GM23248 (cell line): ENCODE results near the gene EPGN. TPM values are rescaled to one million over a fixed set of nuclear protein-coding genes. Genes with fewer than 3 reads are reported as not detected.

Source experiments
- DNase-seq: peaks from one replicate; pipeline ENCODE4 v3.0.0-alpha.2; 2015
- H2AFZ ChIP-seq: fragments of 200-600 bp; sonication (generic); 2 replicates; pipeline ENCODE4 v1.6.1; 2016; ENCODE audit warnings: antibody characterized with exemption
- H3F3A ChIP-seq: fragments of 200-600 bp; sonication (generic); 2 replicates; pipeline ENCODE4 v1.6.1; 2016; ENCODE audit warnings: mild to moderate bottlenecking, antibody characterized with exemption, mixed run types; ENCODE audit not compliant: insufficient read depth
- H3K27ac ChIP-seq: fragments of 200-600 bp; sonication (generic); 2 replicates; pipeline ENCODE4 v1.5.1; 2016; ENCODE audit warnings: mild to moderate bottlenecking
- H3K27me3 ChIP-seq: fragments of 200-600 bp; sonication (generic); replicated peaks from 2 replicates; pipeline ENCODE4 v1.6.1; 2016; ENCODE audit warnings: mild to moderate bottlenecking; ENCODE audit not compliant: insufficient read depth
- H3K36me3 ChIP-seq: fragments of 200-600 bp; sonication (generic); 2 replicates; pipeline ENCODE4 v1.6.1; 2016; ENCODE audit warnings: low read depth, mild to moderate bottlenecking
- H3K4me1 ChIP-seq: fragments of 200-600 bp; sonication (generic); 2 replicates; pipeline ENCODE4 v1.6.1; 2016; ENCODE audit warnings: mild to moderate bottlenecking; ENCODE audit not compliant: insufficient read depth
- H3K4me2 ChIP-seq: fragments of 200-600 bp; sonication (generic); one replicate; pipeline ENCODE4 v1.6.1; 2016; ENCODE audit warnings: mild to moderate bottlenecking; ENCODE audit not compliant: unreplicated experiment
- H3K4me3 ChIP-seq: fragments of 200-600 bp; sonication (generic); 2 replicates; pipeline ENCODE4 v1.5.1; 2016; ENCODE audit warnings: mild to moderate bottlenecking
- H3K79me2 ChIP-seq: fragments of 200-600 bp; sonication (generic); 2 replicates; pipeline ENCODE4 v1.6.1; 2016; ENCODE audit warnings: mild to moderate bottlenecking; ENCODE audit not compliant: insufficient read depth
- H3K9ac ChIP-seq: fragments of 200-600 bp; sonication (generic); 2 replicates; pipeline ENCODE4 v1.6.1; 2016; ENCODE audit warnings: mild to moderate bottlenecking
- H3K9me2 ChIP-seq: fragments of 200-600 bp; sonication (generic); 2 replicates; pipeline ENCODE4 v1.6.1; 2016; ENCODE audit warnings: mixed run types, mild to moderate bottlenecking, moderate library complexity; ENCODE audit not compliant: insufficient read depth
- H3K9me3 ChIP-seq: fragments of 200-600 bp; sonication (generic); one replicate; pipeline ENCODE4 v1.6.1; 2017; ENCODE audit warnings: low read depth
- H4K20me1 ChIP-seq: fragments of 200-600 bp; sonication (generic); 2 replicates; pipeline ENCODE4 v1.6.0; 2016; ENCODE audit not compliant: insufficient read depth
- EZH2 ChIP-seq: fragments of 200-600 bp; sonication (generic); IDR thresholded peaks from 2 replicates; pipeline ENCODE4 v1.6.1; 2018; ENCODE audit warnings: antibody characterized with exemption, mild to moderate bottlenecking; ENCODE audit not compliant: insufficient read depth, poor library complexity, severe bottlenecking
- EZH2phosphoT487 ChIP-seq: fragments of 200-600 bp; sonication (generic); IDR thresholded peaks from 2 replicates; pipeline ENCODE4 v1.6.1; 2018; ENCODE audit warnings: antibody characterized with exemption, moderate library complexity, mild to moderate bottlenecking, low read depth; ENCODE audit not compliant: insufficient read depth
- WGBS, 2 experiments: methylation state at CpG; one replicate each; pipeline ENCODE4 v1.1.6; 2015 to 2017; ENCODE audit warnings: low lambda C conversion rate in 2 of 2, low coverage in 1 of 2; ENCODE audit errors: missing lambda C conversion rate in 2 of 2; 5-methylcytosine and 5-hydroxymethylcytosine counted together
- in situ Hi-C: fragments of 300-500 bp; cut with MboI; formaldehyde crosslinking; loops from 2 replicates; pipeline ENCODE4 v1.15.0; 2020
- polyA plus RNA-seq: library from polyadenylated mRNA; unstranded; fragments of >200 nt; fragmentation: Nextera tagmentation; extraction: Ambion mirVana; gene quantifications from 2 replicates; pipeline ENCODE4 v1.2.1, GENCODE V29; 2016
- total RNA-seq: library from RNA; depleted of rRNA; stranded (reverse); fragments of >200 nt; shearing (Covaris generic); gene quantifications from 2 replicates; pipeline ENCODE4 v1.2.3, GENCODE V29; 2014; rRNA removed

Gene EPGN, protein sequence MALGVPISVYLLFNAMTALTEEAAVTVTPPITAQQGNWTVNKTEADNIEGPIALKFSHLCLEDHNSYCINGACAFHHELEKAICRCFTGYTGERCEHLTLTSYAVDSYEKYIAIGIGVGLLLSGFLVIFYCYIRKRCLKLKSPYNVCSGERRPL
- total RNA-seq, result 0.86 TPM in 1 of 2 replicates, not detected in the other
- polyA plus RNA-seq, result 0.46 TPM in 1 of 2 replicates, not detected in the other

GRCh38 chr4:74308215-74308614, at the start of gene EPGN:
Gene EPGN, plus strand, starts transcription at chr4:74308470. Its CDS starts 64 bp downstream, at chr4:74308534.
- Histone ChIP-seq H3K36me3 (no peaks in the 10 kb centered on the region), H3K9me2 (no peaks in the 10 kb centered on the region), H3K27ac (no peak within 1 kb of the TSS), H3K79me2 (no peaks in the 10 kb centered on the region), H3F3A (no peaks in the 10 kb centered on the region), H3K9ac (no peak within 1 kb of the TSS), H3K9me3 (no peaks in the 10 kb centered on the region), H4K20me1 (no peaks in the 10 kb centered on the region), H2AFZ (peak within 1 kb of the TSS; percentile 29; the same call in 1 of the 2 replicates), H3K27me3 (no peaks in the 10 kb centered on the region), H3K4me1 (peaks cover 7% of the 10 kb centered on the region), H3K4me3 (no peak within 1 kb of the TSS), H3K4me2 (no peak within 1 kb of the TSS)
- DNase-seq, result peak; percentile 20
- in situ Hi-C loops, result no loop called here
- no peak for TF ChIP-seq EZH2phosphoT487
- TF ChIP-seq EZH2, result no peak
- WGBS, 2 experiments, result 44 to 47% methylated on average over 5 of the region's 5 CpGs

DNA sequence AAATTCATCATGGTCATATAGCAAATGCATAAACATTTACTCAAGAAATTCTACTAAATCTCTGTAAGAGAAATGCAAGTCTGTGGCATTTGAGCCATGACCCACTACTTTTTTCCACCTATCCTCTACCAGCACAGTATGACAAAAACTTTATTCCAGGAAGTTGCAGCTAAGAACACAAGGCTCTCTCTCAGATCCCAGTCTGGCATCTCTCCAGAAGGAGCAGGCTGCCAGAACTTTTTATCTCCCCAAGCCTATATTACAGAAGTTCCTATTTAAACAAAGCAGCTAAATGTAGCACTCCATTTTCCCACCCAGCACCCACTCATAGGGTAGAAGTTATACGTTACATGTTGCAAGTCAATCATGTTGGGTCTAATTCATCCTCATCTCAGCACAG, 49.3 kb upstream of the EPGN start:
- Histone ChIP-seq H3K9me2 (no peaks in the 10 kb centered on the region), H3K36me3 (no peaks in the 10 kb centered on the region), H4K20me1 (no peaks in the 10 kb centered on the region), H2AFZ (no peak overlapping the region), H3K27me3 (no peaks in the 10 kb centered on the region), H3K4me1 (no peaks in the 10 kb centered on the region), H3K9me3 (no peaks in the 10 kb centered on the region), H3F3A (no peaks in the 10 kb centered on the region), H3K79me2 (no peaks in the 10 kb centered on the region), H3K27ac (no peak overlapping the region), H3K4me2 (no peak overlapping the region), H3K9ac (no peak overlapping the region), H3K4me3 (no peak overlapping the region)
- no peak for DNase-seq
- TF ChIP-seq EZH2phosphoT487 (no peak), EZH2 (no peak)
- in situ Hi-C loops, result no loop called here
- WGBS, 2 experiments, result 94 to 96% methylated on average over 1 of the region's 1 CpG

GRCh38 chr4:74260036-74260435, 48.2 kb upstream of the EPGN start:
- Histone ChIP-seq H2AFZ (no peak overlapping the region), H3K79me2 (no peaks in the 10 kb centered on the region), H3F3A (no peaks in the 10 kb centered on the region), H4K20me1 (no peaks in the 10 kb centered on the region), H3K27me3 (no peaks in the 10 kb centered on the region), H3K9me3 (no peaks in the 10 kb centered on the region), H3K27ac (no peak overlapping the region), H3K4me3 (no peak overlapping the region), H3K9ac (no peak overlapping the region), H3K4me2 (no peak overlapping the region), H3K36me3 (no peaks in the 10 kb centered on the region), H3K4me1 (no peaks in the 10 kb centered on the region), H3K9me2 (no peaks in the 10 kb centered on the region)
- no peak for DNase-seq
- TF ChIP-seq EZH2, result no peak
- TF ChIP-seq EZH2phosphoT487, result no peak
- in situ Hi-C loops, result no loop called here
- WGBS, 2 experiments, result 80 to 89% methylated on average over 1 of the region's 1 CpG

GRCh38 chr4:74262522-74262921, 45.7 kb upstream of the EPGN start:
- no peaks in the 10 kb centered on the region for H4K20me1 ChIP-seq
- H3K4me3 ChIP-seq, result no peak overlapping the region
- H3K4me1 ChIP-seq, result no peaks in the 10 kb centered on the region
- no peak overlapping the region for H3K9ac ChIP-seq
- H3K27ac ChIP-seq, result no peak overlapping the region
- no peaks in the 10 kb centered on the region for H3K36me3 ChIP-seq
- in situ Hi-C loops, result no loop called here
- H3F3A ChIP-seq, result peaks cover under 1% of the 10 kb centered on the region; the same call in 1 of the 2 replicates
- H3K27me3 ChIP-seq, result no peaks in the 10 kb centered on the region
- no peak overlapping the region for H2AFZ ChIP-seq
- H3K4me2 ChIP-seq, result no peak overlapping the region
- no peaks in the 10 kb centered on the region for H3K9me2 ChIP-seq
- H3K9me3 ChIP-seq, result no peaks in the 10 kb centered on the region
- peak; percentile 13 for DNase-seq
- H3K79me2 ChIP-seq, result no peaks in the 10 kb centered on the region
- TF ChIP-seq EZH2phosphoT487 (no peak), EZH2 (no peak)

DNA sequence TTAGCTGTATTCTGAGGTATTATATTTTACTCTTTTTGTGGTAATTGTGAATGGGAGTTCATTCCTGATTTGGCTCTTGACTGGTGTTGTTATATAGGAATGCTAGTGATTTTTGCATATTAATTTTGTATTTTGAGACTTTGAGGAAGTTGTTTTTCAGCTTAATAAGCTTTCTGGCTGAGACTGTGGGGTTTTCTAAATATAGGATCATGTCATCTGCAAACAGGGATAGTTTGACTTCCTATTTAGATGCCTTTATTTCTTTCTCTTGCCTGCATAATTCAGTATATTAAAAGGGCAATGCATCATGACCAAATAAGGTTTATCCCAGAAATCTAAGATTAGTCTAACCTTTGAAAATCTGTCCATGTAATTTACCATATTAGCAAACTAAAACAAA, 44.7 kb upstream of the EPGN start:
- no peak for DNase-seq
- Histone ChIP-seq H3K79me2 (no peaks in the 10 kb centered on the region), H3F3A (peaks cover 10% of the 10 kb centered on the region), H3K27me3 (no peaks in the 10 kb centered on the region), H2AFZ (no peak overlapping the region), H3K4me2 (no peak overlapping the region), H3K4me3 (no peak overlapping the region), H3K27ac (no peak overlapping the region), H3K9ac (no peak overlapping the region), H3K36me3 (no peaks in the 10 kb centered on the region), H4K20me1 (no peaks in the 10 kb centered on the region), H3K9me2 (no peaks in the 10 kb centered on the region), H3K4me1 (peaks cover 8% of the 10 kb centered on the region), H3K9me3 (no peaks in the 10 kb centered on the region)
- in situ Hi-C loops, result no loop called here
- TF ChIP-seq EZH2 (no peak), EZH2phosphoT487 (no peak)
